NCI-H1105 (cell line): Measurements from ENCODE around the gene WWC1.

Experiments
- DNase-seq: peaks from one replicate; lab custom pipeline; 2025; lab: John Stamatoyannopoulos, UW

Gene WWC1

DNA sequence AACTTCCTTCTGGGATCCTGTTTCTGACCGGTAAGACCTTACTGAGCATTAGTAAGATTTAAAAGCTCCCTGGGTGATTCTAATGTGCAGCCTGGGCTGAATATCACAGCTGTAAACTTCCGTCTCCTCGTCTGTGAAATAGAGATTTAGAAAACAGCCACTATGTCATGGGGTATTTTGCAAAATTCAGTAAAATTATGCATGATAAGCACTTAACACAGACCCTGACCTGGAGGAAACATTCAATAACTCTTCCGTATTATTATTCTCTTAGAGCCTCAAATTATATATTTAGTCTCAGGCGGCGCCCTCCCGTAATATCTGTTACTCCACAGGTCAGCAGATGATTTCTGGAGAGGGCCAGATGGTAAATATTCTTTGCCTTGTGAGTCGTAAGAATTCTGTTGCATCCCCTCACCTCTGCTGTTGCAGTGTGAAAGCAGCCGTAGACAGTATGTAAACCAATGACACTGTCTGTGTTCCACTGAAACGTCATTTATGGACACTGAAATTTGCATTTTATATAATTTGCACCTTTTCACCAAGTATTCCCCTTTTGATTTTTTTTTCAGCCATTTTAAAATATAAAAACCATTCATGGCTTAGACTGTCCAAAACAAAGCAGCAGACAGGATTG lies 155.7 kb downstream of the WWC1 start:
- no peak for DNase-seq

DNA sequence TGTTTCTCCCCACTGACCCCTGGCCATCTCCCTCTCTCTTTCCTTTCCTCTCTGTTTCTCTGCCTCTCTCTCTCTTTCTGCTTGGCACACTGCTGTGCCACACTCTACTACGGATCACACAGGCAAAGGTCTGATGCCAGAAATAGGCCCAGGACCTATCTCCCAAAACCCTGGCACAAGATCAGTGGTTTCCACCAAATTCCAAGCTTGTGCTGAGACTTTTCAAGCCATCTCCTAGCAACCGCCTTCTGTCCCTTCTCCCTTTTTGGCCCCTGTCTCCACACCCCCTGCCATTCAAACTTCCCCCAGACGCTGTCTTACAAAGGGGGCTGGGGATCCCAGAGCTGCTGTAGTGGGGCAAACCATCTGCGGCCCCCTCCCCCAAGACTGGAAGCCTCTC lies 156.4 kb downstream of the WWC1 start:
- DNase-seq = no peak

DNA sequence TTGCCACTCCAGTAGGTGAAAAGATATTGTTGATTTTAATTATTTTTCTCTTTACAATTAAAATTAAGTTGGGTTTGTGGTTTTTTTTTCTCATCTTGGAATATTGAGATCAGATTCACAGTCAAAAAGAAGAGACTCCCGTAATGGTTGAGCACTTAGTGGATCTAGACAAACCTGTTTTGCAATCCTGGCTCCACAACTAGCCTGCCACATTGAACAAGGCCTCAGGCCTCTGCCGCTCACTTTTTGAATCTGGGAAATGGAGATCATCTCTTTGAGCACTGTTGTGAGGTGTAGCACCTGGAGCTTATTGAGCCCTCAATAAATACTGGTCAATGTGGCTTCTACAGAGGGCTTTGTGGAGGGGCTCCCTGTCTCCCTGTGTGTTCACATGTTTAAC lies 157.7 kb downstream of the WWC1 start:
- no peak for DNase-seq

DNA sequence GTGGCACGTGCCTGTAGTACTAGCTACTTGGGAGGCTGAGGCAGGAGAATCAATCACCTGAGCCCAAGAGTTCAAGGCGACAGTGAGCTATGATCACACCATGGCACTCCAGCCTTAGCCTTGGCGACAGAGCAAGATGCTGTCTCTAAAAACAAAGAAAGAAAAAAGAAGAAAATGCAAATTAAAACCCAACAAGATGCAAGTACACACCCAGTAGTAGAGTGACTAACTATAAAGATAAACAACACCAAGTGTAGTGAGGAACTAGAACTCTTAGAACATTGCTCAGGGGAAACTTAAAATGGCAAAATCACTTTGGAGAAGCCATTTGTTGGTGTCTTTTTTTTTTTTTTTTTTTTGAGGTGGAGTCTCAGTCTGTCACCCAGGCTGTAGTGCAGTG lies 160.1 kb downstream of the WWC1 start:
- DNase-seq = no peak

DNA sequence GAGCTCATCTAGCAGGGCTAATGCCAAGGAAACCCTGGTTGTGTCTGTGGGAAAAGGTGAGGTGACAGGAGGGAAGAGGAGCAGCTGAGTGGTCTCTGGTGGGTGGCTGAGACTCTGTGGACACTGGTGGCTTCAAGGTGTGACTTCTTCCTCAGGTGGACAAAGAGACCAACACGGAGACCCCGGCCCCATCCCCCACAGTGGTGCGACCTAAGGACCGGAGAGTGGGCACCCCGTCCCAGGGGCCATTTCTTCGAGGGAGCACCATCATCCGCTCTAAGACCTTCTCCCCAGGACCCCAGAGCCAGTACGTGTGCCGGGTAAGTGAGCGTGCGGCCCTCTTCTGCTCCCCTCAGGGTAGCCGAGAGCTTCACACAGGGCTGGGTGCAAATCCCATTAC lies 163.8 kb downstream of the WWC1 start:
- no peak for DNase-seq

DNA sequence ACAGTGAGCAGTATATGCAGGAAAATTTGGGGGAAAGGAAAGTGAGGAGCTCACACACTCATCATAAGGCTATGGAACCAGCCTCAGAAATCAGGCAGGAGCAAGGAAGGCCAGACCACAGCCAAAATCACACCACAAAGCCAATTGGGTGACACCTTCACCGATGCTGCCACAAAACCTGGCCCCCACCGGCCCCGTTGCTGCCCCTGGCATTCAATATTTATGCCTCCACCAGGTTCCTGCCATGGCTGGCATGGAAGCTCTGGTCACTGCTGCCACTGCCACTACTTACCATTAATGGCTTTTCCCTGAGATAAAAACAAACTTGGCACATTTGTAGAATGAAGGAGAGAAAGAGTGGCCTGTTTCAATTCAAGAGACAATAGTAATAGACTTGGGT lies 166.1 kb downstream of the WWC1 start:
- no peak for DNase-seq

DNA sequence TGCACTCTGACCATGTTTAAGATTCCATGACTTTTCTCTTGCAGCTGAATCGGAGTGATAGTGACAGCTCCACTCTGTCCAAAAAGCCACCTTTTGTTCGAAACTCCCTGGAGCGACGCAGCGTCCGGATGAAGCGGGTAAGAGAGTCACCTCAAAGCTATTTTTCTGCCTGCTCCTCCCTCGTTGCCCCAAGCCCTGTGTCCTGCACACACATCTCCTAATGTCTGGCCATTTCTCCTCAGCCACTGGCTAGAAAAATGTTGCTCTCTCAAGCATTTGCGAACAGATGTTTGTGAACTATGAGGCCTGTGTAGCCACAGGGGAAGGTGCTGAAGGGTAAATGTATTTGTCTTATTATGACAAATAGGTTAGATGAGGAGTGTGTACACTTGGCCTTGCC lies 169.2 kb downstream of the WWC1 start:
- DNase-seq = no peak

DNA sequence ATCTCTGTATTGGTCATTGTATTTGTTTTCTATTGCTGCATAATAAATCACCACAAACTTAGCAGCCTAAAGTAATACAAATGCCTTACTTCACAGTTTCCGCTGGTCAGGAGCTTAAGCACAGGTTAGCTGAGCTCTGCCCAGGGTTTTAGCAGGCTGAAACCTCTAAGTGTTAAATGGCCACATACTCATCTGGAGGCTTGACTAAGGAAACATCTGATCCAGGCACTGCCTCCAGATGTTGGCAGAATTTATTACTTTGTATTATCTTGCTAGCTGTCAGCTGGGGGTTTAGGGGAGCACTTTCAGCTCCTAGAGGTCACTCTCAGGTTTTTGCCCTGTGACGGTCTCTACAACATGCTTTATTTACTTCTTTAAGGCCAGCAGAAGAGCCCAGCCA lies 171.6 kb downstream of the WWC1 start:
- no peak for DNase-seq

DNA sequence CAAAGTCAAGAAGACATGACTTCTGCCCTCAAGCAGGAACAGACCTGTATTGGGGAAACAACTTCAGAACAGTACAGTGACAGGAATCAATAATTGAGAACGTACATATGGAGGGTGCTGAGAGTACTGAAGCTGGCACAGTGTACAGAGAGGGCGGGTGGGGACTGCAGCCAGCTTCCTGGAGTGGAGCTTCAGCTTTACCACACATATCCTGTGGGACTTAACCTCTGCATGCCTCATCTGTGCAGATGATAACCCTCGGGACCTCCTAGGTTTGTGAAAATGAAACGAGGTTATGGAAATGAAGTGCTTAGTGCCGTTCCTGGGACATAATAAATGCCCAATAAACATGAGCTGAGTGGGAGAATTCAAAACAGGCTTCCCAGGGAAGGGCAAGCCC lies 172.8 kb downstream of the WWC1 start:
- DNase-seq = no peak

DNA sequence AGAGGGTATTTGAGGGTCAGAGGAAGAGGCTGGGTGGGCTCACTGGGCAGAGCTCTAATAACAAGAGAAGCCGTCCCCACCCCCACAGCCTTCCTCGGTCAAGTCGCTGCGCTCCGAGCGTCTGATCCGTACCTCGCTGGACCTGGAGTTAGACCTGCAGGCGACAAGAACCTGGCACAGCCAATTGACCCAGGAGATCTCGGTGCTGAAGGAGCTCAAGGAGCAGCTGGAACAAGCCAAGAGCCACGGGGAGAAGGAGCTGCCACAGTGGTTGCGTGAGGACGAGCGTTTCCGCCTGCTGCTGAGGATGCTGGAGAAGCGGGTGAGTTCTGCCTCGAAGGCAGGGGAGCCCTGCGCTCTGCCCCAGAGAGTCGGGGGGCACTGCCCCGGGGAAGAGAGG lies 173.2 kb downstream of the WWC1 start:
- DNase-seq = no peak

DNA sequence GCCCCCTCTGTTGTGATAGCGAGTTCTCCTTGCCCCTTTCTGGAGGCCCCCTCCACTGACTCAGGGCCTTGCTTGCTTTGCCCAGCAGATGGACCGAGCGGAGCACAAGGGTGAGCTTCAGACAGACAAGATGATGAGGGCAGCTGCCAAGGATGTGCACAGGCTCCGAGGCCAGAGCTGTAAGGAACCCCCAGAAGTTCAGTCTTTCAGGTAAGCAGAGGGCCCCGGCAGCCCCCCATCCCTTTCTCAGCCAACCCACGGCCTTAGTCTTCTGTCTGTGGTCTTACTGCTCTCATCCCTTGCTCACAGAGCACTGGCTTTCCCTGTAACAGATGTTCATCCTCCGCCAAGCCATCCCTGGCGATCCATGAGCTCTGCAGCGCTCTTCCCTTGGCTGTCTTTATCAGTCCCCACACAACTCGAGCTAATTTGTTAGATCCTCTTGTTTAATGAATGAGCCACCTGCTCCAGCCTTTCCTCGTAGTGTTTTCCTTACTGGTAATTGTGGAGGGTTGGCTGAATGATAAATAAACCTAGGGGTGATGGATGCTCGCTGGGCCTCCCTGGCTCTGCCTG lies 176.4 kb downstream of the WWC1 start:
- no peak for DNase-seq

DNA sequence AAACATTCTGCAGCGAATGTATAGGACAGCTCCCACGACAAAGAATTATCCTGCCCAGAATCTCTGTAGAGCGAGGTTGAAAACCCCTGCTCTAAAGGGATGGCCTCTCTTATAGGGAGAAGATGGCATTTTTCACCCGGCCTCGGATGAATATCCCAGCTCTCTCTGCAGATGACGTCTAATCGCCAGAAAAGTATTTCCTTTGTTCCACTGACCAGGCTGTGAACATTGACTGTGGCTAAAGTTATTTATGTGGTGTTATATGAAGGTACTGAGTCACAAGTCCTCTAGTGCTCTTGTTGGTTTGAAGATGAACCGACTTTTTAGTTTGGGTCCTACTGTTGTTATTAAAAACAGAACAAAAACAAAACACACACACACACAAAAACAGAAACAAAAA lies 177.4 kb downstream of the WWC1 start:
- DNase-seq = no peak

DNA sequence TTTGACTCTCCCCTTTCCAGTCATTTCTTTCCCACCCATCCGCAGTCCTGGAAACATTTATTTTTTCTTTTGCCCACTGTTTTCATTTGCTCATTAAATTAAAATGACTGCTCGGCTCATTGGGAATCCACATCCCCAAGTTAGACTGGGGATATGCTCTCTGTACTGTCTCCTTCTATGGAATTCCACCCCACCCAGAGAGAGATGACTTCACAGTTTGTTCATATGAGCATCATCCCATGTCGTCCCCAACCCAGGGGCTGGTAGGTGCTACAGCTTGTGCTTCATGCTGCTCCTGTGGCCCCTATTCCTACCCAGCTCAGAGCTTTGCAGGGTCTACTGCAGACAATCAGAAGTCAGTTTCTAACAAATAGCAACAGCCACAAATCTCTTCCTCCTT lies 178.4 kb downstream of the WWC1 start:
- DNase-seq = no peak

DNA sequence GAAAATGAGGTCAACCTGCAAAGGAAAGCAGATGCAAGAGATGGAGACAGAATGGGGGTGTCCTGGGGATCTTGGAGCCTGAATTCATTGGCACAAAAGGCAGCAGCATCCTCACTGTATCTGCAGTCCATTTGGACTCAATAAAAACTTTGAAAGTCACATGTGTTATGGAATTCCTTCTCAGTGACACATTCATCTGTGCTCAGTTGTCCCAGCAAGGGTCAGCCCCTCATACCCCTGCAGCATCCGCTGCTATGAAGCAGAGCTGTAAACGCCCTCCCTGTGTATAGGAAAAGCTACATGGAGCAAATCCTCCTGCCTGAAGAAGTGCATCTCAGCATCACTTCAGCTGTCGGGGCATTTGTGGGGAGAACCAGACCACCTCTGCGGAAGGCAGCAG lies 180.3 kb downstream of the WWC1 start:
- no peak for DNase-seq

DNA sequence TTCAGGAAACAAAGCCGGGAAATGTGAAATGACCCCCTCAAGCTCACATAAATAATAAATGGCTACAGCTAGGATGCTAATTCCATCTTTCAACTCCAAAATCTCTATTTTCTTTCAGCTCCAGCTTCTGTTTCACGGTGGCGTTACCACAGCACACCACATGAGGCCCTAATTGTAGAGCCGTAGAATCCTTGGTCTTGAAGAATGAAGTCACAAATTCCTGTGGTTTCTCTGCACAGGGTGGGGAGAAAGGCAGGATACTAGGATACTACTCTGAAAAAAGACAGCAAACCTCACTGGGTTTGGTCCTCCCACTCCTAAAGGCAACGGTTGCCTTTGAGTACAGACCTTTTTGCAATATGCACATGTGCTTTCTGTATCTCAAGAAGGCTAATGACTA lies 180.9 kb downstream of the WWC1 start:
- no peak for DNase-seq

DNA sequence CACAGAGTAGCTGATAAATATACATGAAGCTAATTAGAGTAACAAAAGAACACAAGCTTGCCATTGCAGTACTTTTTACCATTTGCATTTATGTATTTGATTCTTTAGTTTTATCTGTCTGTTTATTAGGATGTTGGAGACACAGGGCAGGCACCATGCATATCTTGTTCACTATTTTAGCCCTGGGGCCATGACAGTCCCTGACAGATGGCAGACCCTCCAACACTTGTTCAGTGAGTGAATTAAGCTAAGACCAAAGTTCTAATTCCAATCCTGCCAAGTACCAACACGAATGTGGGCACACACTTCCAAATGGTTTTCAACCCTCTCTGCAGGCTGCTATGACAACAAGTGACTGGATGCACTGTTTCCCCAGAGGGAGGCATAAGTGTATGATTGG lies 182.9 kb downstream of the WWC1 start:
- no peak for DNase-seq

DNA sequence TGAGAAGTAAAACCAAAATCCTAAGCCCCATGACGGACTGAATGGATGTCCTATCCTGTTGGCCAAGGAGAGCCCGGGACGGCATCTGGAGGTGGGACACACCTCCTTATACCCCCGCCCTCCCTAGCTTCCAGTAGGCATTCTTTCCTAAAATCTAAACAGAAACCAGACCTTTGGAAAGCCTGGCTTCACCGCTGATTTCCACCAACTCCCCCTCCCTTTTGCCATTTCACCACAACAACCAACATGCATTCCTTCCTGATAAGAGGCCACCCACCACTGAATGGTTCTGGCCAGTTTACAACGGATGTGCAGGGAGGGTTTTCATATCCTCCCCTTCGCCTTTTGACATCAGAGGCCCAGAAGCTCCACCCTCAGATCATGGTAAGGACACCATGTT lies 185.6 kb downstream of the WWC1 start:
- DNase-seq = no peak

DNA sequence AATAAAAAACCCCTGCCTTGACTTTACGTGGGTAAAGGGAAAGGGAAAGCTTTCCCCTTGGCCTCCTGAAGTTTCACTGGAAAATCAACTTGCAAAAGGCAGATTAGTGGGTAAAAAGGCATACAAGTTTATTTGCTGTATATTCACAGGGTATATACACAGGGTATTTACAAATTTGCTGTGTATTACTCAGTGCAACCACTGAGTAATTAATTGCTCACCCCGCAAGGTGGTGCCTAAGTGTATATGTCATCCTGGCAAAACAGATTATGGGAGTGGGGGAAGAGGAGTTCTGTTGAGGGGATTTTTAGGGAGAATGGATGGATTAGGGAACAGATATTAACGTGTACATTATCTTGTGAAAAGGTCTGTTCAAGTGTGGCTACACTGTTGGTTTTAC lies 187.7 kb downstream of the WWC1 start:
- DNase-seq = no peak

DNA sequence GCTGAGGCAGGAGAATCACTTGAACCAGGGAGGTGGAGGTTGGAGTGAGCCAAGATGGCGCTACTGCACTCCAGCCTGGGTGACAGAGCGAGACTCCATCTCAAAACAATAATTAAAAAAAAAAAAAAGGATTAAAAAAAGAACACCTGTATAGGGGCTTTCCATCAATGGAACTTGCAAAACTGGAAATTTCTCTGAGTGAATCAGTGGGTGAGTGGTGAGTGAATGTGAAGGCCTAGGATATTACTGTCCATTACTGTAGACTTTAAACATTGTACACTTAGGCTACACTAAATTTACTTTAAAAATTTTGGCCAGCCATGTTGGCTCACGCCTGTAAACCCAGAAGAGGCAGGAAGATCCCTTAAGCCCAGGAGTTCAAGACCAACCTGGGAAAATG lies 189.2 kb downstream of the WWC1 start:
- DNase-seq = no peak

DNA sequence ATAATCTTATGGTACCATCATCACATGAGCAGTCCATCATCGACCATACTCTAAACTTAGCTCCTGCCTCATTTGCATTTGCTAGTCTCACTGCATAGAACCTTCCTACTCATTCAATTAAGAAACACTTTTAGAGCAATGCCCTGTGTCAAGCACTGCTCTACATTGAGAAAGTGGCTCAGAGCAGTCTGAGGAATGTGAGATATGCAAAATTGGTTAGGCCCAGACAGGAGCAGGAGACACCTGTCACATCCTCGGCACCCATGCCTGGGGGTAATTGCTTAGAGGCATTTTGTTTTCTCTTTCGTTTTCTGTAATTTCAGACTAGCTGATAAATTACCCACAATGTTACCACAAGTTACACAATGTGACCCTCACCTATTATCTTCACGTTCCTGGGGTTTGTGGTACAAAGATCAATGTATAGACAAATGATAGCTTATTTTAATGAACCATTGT lies 189.9 kb downstream of the WWC1 start:
- DNase-seq = no peak

DNA sequence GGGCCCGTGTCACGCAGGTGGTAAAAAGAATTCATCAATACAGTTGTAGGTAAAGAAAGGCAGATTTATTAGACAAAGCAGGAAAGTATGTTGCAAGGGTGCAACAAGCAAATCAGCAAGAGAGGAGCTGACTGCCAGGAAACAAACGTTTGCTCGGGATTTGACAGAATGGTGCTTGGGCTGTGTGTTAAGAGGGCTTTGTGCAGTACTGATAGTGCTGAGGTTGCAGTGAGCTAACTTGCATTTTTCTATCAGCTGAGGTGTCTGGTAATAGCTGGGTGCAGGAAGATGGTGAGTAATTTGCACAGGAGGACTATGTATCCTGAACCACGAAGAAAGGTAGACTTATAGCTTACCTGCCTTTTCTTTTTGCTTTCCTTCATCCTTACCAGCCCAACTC lies 190.9 kb downstream of the WWC1 start:
- DNase-seq = no peak

DNA sequence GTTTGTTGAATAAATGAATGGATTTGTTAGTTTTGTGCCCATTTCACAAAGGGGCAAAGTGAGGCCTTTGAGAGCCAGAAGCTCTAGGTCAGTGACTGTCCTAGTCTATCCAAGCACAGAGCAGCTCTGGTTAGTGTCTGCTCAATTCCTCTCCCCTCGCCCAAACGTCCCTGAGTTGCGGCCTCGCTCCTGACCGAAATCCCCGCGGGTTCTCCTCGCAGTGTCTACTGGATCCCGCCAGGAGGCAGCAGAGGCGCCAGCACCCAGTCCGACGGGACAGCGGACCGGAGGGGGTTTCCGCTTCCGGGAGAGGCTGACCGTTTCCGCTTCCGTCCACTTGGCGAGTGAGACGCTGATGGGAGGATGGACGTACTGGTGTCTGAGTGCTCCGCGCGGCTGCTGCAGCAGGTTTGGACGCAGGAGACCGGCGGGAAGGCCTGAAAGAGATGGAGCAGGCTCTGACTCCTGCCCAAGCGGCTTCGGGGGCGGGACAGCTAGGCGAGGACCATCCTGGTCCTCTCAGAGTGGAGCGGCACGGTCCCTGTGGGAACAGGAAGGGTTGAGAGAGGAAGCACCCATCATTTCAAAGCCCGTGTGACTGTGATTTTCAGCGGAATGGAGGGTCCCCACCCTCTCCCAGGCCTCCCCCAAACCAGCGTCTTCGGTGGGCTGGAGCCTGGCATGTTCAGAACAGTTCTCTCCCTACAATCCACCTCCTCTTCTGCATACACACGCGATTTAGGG lies 194.9 kb downstream of the WWC1 start, which contains the start of gene RARS1:
RARS1 (plus strand) TSS at position 336 of the 744 bp plus-strand sequence; CDS start at position 364, 28 bp downstream.
- DNase-seq = peak; percentile 71

DNA sequence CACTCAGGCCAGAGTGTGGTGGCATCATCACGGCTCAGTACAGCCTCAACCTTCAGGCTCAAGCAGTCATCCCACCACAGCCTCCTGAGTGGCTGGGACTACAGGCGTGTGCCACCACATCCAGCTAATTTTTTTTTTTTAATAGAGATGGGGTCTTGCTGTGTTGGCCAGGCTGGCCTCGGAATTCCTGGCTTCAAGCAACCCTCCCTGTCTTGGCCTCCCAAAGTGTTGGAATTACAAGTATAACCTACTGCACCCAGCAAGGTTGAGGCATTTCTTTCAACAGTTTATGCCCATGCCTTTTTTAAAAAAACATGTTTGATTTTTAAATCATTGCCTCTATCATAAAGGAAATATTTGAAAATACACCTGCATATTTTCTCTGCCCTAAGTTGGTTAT lies 197.6 kb downstream of the WWC1 start:
- no peak for DNase-seq
